NCI-H146 (cell line): ENCODE measurements around the gene UBTD1.
"Not testable (repeated sequence)": the region's sequence is repeated elsewhere in the genome, so short reads cannot be mapped to it uniquely, and the experiment has no call there.

Experiments used
- DNase-seq: peaks from one replicate; lab custom pipeline; 2025; lab: John Stamatoyannopoulos, UW

UBTD1 gene

GRCh38 chr10:97538839-97539238 is 40.1 kb downstream of the UBTD1 start:
- DNase-seq = no peak

- no peak for DNase-seq
Observed at GRCh38 chr10:97539523-97540200, 40.9 kb downstream of the UBTD1 start.

GRCh38 chr10:97540669-97541500 is 42.2 kb downstream of the UBTD1 start:
- no peak for DNase-seq

- no peak for DNase-seq
Observed at GRCh38 chr10:97542169-97543024, 43.7 kb downstream of the UBTD1 start.

GRCh38 chr10:97543025-97543546 is 44.4 kb downstream of the UBTD1 start:
- DNase-seq = no peak

GRCh38 chr10:97546456-97547270 is 47.9 kb downstream of the UBTD1 start:
- DNase-seq = no peak

GRCh38 chr10:97547271-97547600 is 48.5 kb downstream of the UBTD1 start:
- DNase-seq = no peak

- no peak for DNase-seq
Observed at GRCh38 chr10:97547962-97548361, 49.2 kb downstream of the UBTD1 start.

GRCh38 chr10:97548828-97549455 is 50.2 kb downstream of the UBTD1 start:
- no peak for DNase-seq

- peak; percentile 82 for DNase-seq
Observed at GRCh38 chr10:97549587-97550322, 51.0 kb downstream of the UBTD1 start.

- DNase-seq = peak; percentile 53
Observed at GRCh38 chr10:97550336-97551149, 51.8 kb downstream of the UBTD1 start.

GRCh38 chr10:97551271-97551670 is 52.5 kb downstream of the UBTD1 start:
- no peak for DNase-seq

GRCh38 chr10:97553575-97554031 is 54.9 kb downstream of the UBTD1 start:
- peak; percentile 68 for DNase-seq

- DNase-seq = not testable (repeated sequence)
Observed at GRCh38 chr10:97554336-97554735, 55.6 kb downstream of the UBTD1 start.

GRCh38 chr10:97555541-97555940 is 56.8 kb downstream of the UBTD1 start:
- not testable (repeated sequence) for DNase-seq

GRCh38 chr10:97560731-97561381 is 62.1 kb downstream of the UBTD1 start:
- not testable (repeated sequence) for DNase-seq

- DNase-seq = not testable (repeated sequence)
Observed at GRCh38 chr10:97561386-97562077, 62.8 kb downstream of the UBTD1 start.

GRCh38 chr10:97562329-97562728 is 63.6 kb downstream of the UBTD1 start:
- DNase-seq = not testable (repeated sequence)
